SU-DHL-6 (cell line): Measurements from ENCODE around the gene EZH1.
"Not testable (repeated sequence)": the region's sequence is repeated elsewhere in the genome, so short reads cannot be mapped to it uniquely, and the experiment has no call there.

Experiments used
- H2AFZ ChIP-seq: fragments of 200-600 bp; sonication (generic); 2 replicates; pipeline ENCODE4 v1.6.1; 2014; ENCODE audit warnings: low read depth, mild to moderate bottlenecking, moderate library complexity, mixed read lengths, antibody characterized with exemption, low read length; ENCODE audit not compliant: severe bottlenecking
- H3F3A ChIP-seq: fragments of 200-600 bp; shearing (Covaris generic); 2 replicates; pipeline ENCODE4 v1.6.0; 2016; ENCODE audit warnings: antibody characterized with exemption, mild to moderate bottlenecking; ENCODE audit not compliant: insufficient read depth
- H3K27ac ChIP-seq: fragments of 200-600 bp; sonication (generic); 2 replicates; pipeline ENCODE4 v1.5.1; 2016; ENCODE audit warnings: low read depth, mild to moderate bottlenecking, low read length, moderate library complexity, mixed read lengths
- H3K27me3 ChIP-seq: fragments of 200-600 bp; sonication (generic), shearing (Covaris generic); 2 replicates; pipeline ENCODE4 v1.6.0; 2014; ENCODE audit warnings: mild to moderate bottlenecking, low read length
- H3K36me3 ChIP-seq: fragments of 200-600 bp; sonication (generic); 2 replicates; pipeline ENCODE4 v1.6.1; 2014; ENCODE audit warnings: mild to moderate bottlenecking, low read length, mixed read lengths
- H3K4me2 ChIP-seq: fragments of 300-600, 200-600 bp; shearing (Covaris generic), sonication (generic); 2 replicates; pipeline ENCODE4 v1.6.0; 2014; ENCODE audit warnings: low read length, low read depth, mild to moderate bottlenecking; ENCODE audit not compliant: poor library complexity, severe bottlenecking
- H3K4me3 ChIP-seq: fragments of 200-600 bp; sonication (generic); 2 replicates; pipeline ENCODE4 v1.5.1; 2014; ENCODE audit warnings: antibody characterized with exemption, low read length, mild to moderate bottlenecking, mixed read lengths; ENCODE audit not compliant: insufficient read depth, poor library complexity, severe bottlenecking
- H3K79me2 ChIP-seq: fragments of 200-600 bp; sonication (generic); 2 replicates; pipeline ENCODE4 v1.6.1; 2014; ENCODE audit warnings: mild to moderate bottlenecking, low read length, moderate library complexity; ENCODE audit not compliant: insufficient read depth
- H3K9ac ChIP-seq: fragments of 200-600 bp; sonication (generic); 2 replicates; pipeline ENCODE4 v1.7.0; 2014; ENCODE audit warnings: mild to moderate bottlenecking, low read length
- H3K9me2 ChIP-seq: fragments of 200-600 bp; sonication (generic); replicated peaks from 2 replicates; pipeline ENCODE4 v1.6.1; 2014; ENCODE audit warnings: low read length; ENCODE audit not compliant: insufficient read depth
- H3K9me3 ChIP-seq: fragments of 200-600 bp; sonication (generic); 2 replicates; pipeline ENCODE4 v1.6.1; 2014; ENCODE audit warnings: low read length, mixed read lengths; ENCODE audit not compliant: insufficient read depth
- H4K20me1 ChIP-seq: fragments of 200-600 bp; sonication (generic); 2 replicates; pipeline ENCODE4 v1.6.1; 2014; ENCODE audit warnings: low read depth, mild to moderate bottlenecking, antibody characterized with exemption, low read length, moderate library complexity, mixed read lengths
- CTCF ChIP-seq: fragments of 200-600 bp; sonication (generic); IDR thresholded peaks from one replicate; pipeline ENCODE4 v1.5.1; 2017; ENCODE audit warnings: antibody characterized with exemption, mild to moderate bottlenecking, low read length, moderate library complexity; ENCODE audit not compliant: insufficient read depth, poor library complexity, severe bottlenecking
- EZH2phosphoT487 ChIP-seq: fragments of 200-600 bp; sonication (generic), shearing (Covaris generic); conservative IDR thresholded peaks from 2 replicates; pipeline ENCODE4 v1.6.1; 2018; ENCODE audit warnings: mild to moderate bottlenecking, antibody characterized with exemption, low read length, moderate library complexity, mixed read lengths

EZH1 gene

GRCh38 chr17:42669977-42670788 is 74.7 kb downstream of the EZH1 start:
- Histone ChIP-seq H3K27me3 (no peaks in the 10 kb centered on the region), H3K9me2 (no peaks in the 10 kb centered on the region), H3K79me2 (no peaks in the 10 kb centered on the region), H3K9me3 (no peaks in the 10 kb centered on the region), H4K20me1 (no peaks in the 10 kb centered on the region), H3K27ac (no peak overlapping the region), H3K9ac (no peak overlapping the region), H3K36me3 (no peaks in the 10 kb centered on the region), H3F3A (no peaks in the 10 kb centered on the region), H3K4me2 (peak overlapping the region; percentile 28), H2AFZ (no peak overlapping the region), H3K4me3 (no peak overlapping the region)
- TF ChIP-seq EZH2phosphoT487 = no peak
- no peak for TF ChIP-seq CTCF

GRCh38 chr17:42669705-42669976 is 75.2 kb downstream of the EZH1 start:
- no peaks in the 10 kb centered on the region for H3K79me2 ChIP-seq
- no peak overlapping the region for H3K9ac ChIP-seq
- H3K9me3 ChIP-seq = no peaks in the 10 kb centered on the region
- no peaks in the 10 kb centered on the region for H3K9me2 ChIP-seq
- H3K36me3 ChIP-seq = no peaks in the 10 kb centered on the region
- no peaks in the 10 kb centered on the region for H3K27me3 ChIP-seq
- H4K20me1 ChIP-seq = no peaks in the 10 kb centered on the region
- H3K4me3 ChIP-seq = no peak overlapping the region
- H2AFZ ChIP-seq = no peak overlapping the region
- H3K27ac ChIP-seq = no peak overlapping the region
- TF ChIP-seq CTCF (no peak), EZH2phosphoT487 (no peak)
- H3K4me2 ChIP-seq = no peak overlapping the region
- H3F3A ChIP-seq = no peaks in the 10 kb centered on the region

- no peaks in the 10 kb centered on the region for H3K9me3 ChIP-seq
These were observed 77.5 kb downstream of the EZH1 start for GRCh38 chr17:42667088-42667951.

GRCh38 chr17:42666126-42666525 is 78.7 kb downstream of the EZH1 start:
- not testable (repeated sequence) for H3K4me3 ChIP-seq, H3K27me3 ChIP-seq, H3K4me2 ChIP-seq, H3F3A ChIP-seq, H4K20me1 ChIP-seq, H3K27ac ChIP-seq, H3K9ac ChIP-seq, H3K9me2 ChIP-seq, H3K79me2 ChIP-seq, H2AFZ ChIP-seq, H3K36me3 ChIP-seq, H3K9me3 ChIP-seq

More at GRCh38 chr17:42667088-42667951, 77.5 kb downstream of the EZH1 start:
- no peak overlapping the region for H2AFZ ChIP-seq
- H3K4me3 ChIP-seq = no peak overlapping the region
- H3K9ac ChIP-seq = no peak overlapping the region
- H3F3A ChIP-seq = no peaks in the 10 kb centered on the region
- no peak overlapping the region for H3K27ac ChIP-seq
- TF ChIP-seq EZH2phosphoT487 (no peak), CTCF (no peak)
- no peaks in the 10 kb centered on the region for H3K79me2 ChIP-seq
- no peak overlapping the region for H3K4me2 ChIP-seq
- H3K9me2 ChIP-seq = no peaks in the 10 kb centered on the region
- H3K27me3 ChIP-seq = no peaks in the 10 kb centered on the region
- H3K36me3 ChIP-seq = no peaks in the 10 kb centered on the region
- no peaks in the 10 kb centered on the region for H4K20me1 ChIP-seq
